Astrocyte (in vitro differentiated cells and primary cell): ENCODE measurements around the gene KCNG2. TPM values are rescaled to one million over a fixed set of nuclear protein-coding genes. Genes with fewer than 3 reads are reported as not detected.

Experiments used
- DNase-seq: peaks from one replicate; pipeline ENCODE4 v3.0.0-alpha.2; 2010; ENCODE audit warnings: low read depth
- FAIRE-seq: peaks from 2 replicates; lab custom pipeline; 2011; peaks lifted over from hg19 to GRCh38; lab: Jason Lieb, UNC
- H2AFZ ChIP-seq: 2 replicates; pipeline ENCODE4 v1.6.0; 2012; ENCODE audit warnings: low read depth, low read length, inconsistent platforms
- H3K27ac ChIP-seq: 2 replicates; pipeline ENCODE4 v1.5.1; 2011; ENCODE audit warnings: low read depth, low read length, inconsistent platforms
- H3K27me3 ChIP-seq: 2 replicates; pipeline ENCODE4 v1.6.0; 2011; ENCODE audit warnings: low read length, inconsistent platforms; ENCODE audit not compliant: insufficient read depth
- H3K36me3 ChIP-seq: 2 replicates; pipeline ENCODE4 v1.5.1; 2011; ENCODE audit warnings: low read length, inconsistent platforms; ENCODE audit not compliant: insufficient read depth
- H3K4me1 ChIP-seq: 2 replicates; pipeline ENCODE4 v1.5.1; 2011; ENCODE audit warnings: low read length, inconsistent platforms; ENCODE audit not compliant: insufficient read depth
- H3K4me2 ChIP-seq: 2 replicates; pipeline ENCODE4 v1.6.0; 2012; ENCODE audit warnings: low read length, inconsistent platforms
- H3K4me3 ChIP-seq: 2 replicates; pipeline ENCODE4 v1.5.1; 2011; ENCODE audit warnings: low read depth, mild to moderate bottlenecking, low read length, inconsistent platforms; ENCODE audit not compliant: insufficient read depth
- H3K79me2 ChIP-seq: 2 replicates; pipeline ENCODE4 v1.6.0; 2012; ENCODE audit warnings: mild to moderate bottlenecking, low read length, inconsistent platforms; ENCODE audit not compliant: insufficient read depth
- H3K9ac ChIP-seq: 2 replicates; pipeline ENCODE4 v1.6.0; 2012; ENCODE audit warnings: mild to moderate bottlenecking, low read length, inconsistent platforms
- H3K9me3 ChIP-seq: 2 replicates; pipeline ENCODE4 v1.5.1; 2012; ENCODE audit warnings: low read depth, mild to moderate bottlenecking, low read length, inconsistent platforms; ENCODE audit not compliant: insufficient read depth
- H4K20me1 ChIP-seq: 2 replicates; pipeline ENCODE4 v1.6.0; 2012; ENCODE audit warnings: low read length, inconsistent platforms; ENCODE audit not compliant: insufficient read depth
- H3K27ac Mint-ChIP-seq: one replicate; pipeline ENCODE4 v1.8.0; 2021; ENCODE audit warnings: mild to moderate bottlenecking, mixed read lengths; ENCODE audit not compliant: unreplicated experiment
- H3K27me3 Mint-ChIP-seq: one replicate; pipeline ENCODE4 v1.8.0; 2021; ENCODE audit warnings: low read depth, mixed read lengths; ENCODE audit not compliant: unreplicated experiment
- H3K36me3 Mint-ChIP-seq: one replicate; pipeline ENCODE4 v1.8.0; 2021; ENCODE audit warnings: low read depth, mixed read lengths; ENCODE audit not compliant: unreplicated experiment
- H3K4me1 Mint-ChIP-seq: one replicate; pipeline ENCODE4 v1.8.0; 2021; ENCODE audit warnings: low read depth, mixed read lengths; ENCODE audit not compliant: unreplicated experiment
- H3K4me3 Mint-ChIP-seq: one replicate; pipeline ENCODE4 v1.8.0; 2021; ENCODE audit warnings: mild to moderate bottlenecking, moderate library complexity, mixed read lengths; ENCODE audit not compliant: unreplicated experiment
- H3K9me3 Mint-ChIP-seq: one replicate; pipeline ENCODE4 v1.8.0; 2021; ENCODE audit warnings: mild to moderate bottlenecking, mixed read lengths; ENCODE audit not compliant: unreplicated experiment
- EZH2 ChIP-seq: IDR thresholded peaks from 2 replicates; pipeline ENCODE4 v1.6.1; 2012; ENCODE audit warnings: mild to moderate bottlenecking, low read length, inconsistent platforms; ENCODE audit not compliant: insufficient read depth
- total RNA-seq: library from RNA; stranded (reverse); gene quantifications from 2 replicates; pipeline ENCODE4 v1.2.1, GENCODE V29; 2021
- TF ChIP-seq, protein P1 (sequence below): IDR thresholded peaks from 2 replicates; pipeline ENCODE4 v1.5.1; 2011; ENCODE audit warnings: low read depth, mild to moderate bottlenecking, inconsistent platforms, low read length, moderate library complexity; ENCODE audit not compliant: insufficient read depth

KCNG2 gene
- total RNA-seq, 1 donor from 2014 or later = 0.16 TPM

GRCh38 chr18:79809482-79810192, 11.9 kb downstream of the KCNG2 start:
- Histone ChIP-seq H3K4me1 (no peaks in the 10 kb centered on the region), H3K4me2 (no peak overlapping the region), H3K4me3 (no peak overlapping the region), H3K27me3 (no peaks in the 10 kb centered on the region), H3K36me3 (no peaks in the 10 kb centered on the region), H2AFZ (no peak overlapping the region), H3K79me2 (no peaks in the 10 kb centered on the region), H4K20me1 (no peaks in the 10 kb centered on the region), H3K9me3 (no peaks in the 10 kb centered on the region), H3K9ac (no peak overlapping the region), H3K27ac (no peak overlapping the region)
- Mint-ChIP-seq H3K36me3 (peaks cover 2% of the 10 kb centered on the region), H3K9me3 (no peaks in the 10 kb centered on the region), H3K4me3 (no peak overlapping the region), H3K27ac (no peak overlapping the region), H3K27me3 (peaks cover 38% of the 10 kb centered on the region), H3K4me1 (no peaks in the 10 kb centered on the region)
- TF ChIP-seq EZH2 = no peak
- TF ChIP-seq, protein P1, sequence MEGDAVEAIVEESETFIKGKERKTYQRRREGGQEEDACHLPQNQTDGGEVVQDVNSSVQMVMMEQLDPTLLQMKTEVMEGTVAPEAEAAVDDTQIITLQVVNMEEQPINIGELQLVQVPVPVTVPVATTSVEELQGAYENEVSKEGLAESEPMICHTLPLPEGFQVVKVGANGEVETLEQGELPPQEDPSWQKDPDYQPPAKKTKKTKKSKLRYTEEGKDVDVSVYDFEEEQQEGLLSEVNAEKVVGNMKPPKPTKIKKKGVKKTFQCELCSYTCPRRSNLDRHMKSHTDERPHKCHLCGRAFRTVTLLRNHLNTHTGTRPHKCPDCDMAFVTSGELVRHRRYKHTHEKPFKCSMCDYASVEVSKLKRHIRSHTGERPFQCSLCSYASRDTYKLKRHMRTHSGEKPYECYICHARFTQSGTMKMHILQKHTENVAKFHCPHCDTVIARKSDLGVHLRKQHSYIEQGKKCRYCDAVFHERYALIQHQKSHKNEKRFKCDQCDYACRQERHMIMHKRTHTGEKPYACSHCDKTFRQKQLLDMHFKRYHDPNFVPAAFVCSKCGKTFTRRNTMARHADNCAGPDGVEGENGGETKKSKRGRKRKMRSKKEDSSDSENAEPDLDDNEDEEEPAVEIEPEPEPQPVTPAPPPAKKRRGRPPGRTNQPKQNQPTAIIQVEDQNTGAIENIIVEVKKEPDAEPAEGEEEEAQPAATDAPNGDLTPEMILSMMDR = no peak
- no peak for FAIRE-seq
- DNase-seq = no peak

GRCh38 chr18:79812052-79812451, 14.3 kb downstream of the KCNG2 start:
- Histone ChIP-seq H3K4me3 (no peak overlapping the region), H4K20me1 (no peaks in the 10 kb centered on the region), H3K79me2 (no peaks in the 10 kb centered on the region), H3K9me3 (no peaks in the 10 kb centered on the region), H3K27me3 (peaks cover 3% of the 10 kb centered on the region), H3K27ac (no peak overlapping the region), H2AFZ (no peak overlapping the region), H3K4me2 (no peak overlapping the region), H3K9ac (no peak overlapping the region), H3K4me1 (no peaks in the 10 kb centered on the region), H3K36me3 (no peaks in the 10 kb centered on the region)
- no peak for TF ChIP-seq EZH2
- TF ChIP-seq, protein P1 = no peak
- Mint-ChIP-seq H3K36me3 (peaks cover 2% of the 10 kb centered on the region), H3K4me1 (no peaks in the 10 kb centered on the region), H3K27me3 (peaks cover 41% of the 10 kb centered on the region), H3K9me3 (no peaks in the 10 kb centered on the region), H3K4me3 (no peak overlapping the region), H3K27ac (no peak overlapping the region)
- FAIRE-seq (no peak), DNase-seq (no peak)

- Histone ChIP-seq H3K4me1 (no peaks in the 10 kb centered on the region), H3K9ac (no peak overlapping the region), H3K9me3 (no peaks in the 10 kb centered on the region), H3K79me2 (no peaks in the 10 kb centered on the region), H3K4me2 (no peak overlapping the region), H4K20me1 (no peaks in the 10 kb centered on the region), H3K27ac (no peak overlapping the region), H2AFZ (no peak overlapping the region), H3K4me3 (no peak overlapping the region), H3K36me3 (no peaks in the 10 kb centered on the region), H3K27me3 (peaks cover 3% of the 10 kb centered on the region)
- no peak overlapping the region for H3K4me3 Mint-ChIP-seq
- no peak for FAIRE-seq
- no peak for DNase-seq
- no peak overlapping the region for H3K27ac Mint-ChIP-seq
- peaks cover 2% of the 10 kb centered on the region for H3K36me3 Mint-ChIP-seq
- peaks cover 48% of the 10 kb centered on the region for H3K27me3 Mint-ChIP-seq
- H3K4me1 Mint-ChIP-seq = no peaks in the 10 kb centered on the region
- TF ChIP-seq, protein P1 = no peak
- TF ChIP-seq EZH2 = no peak
- no peaks in the 10 kb centered on the region for H3K9me3 Mint-ChIP-seq
These were observed 16.6 kb downstream of the KCNG2 start for GRCh38 chr18:79814373-79814772.
